Measurements from ENCODE around the gene PLCB4. TPM values are rescaled to one million over a fixed set of nuclear protein-coding genes. Genes with fewer than 3 reads are reported as not detected.
A peak's percentile ranks its signal among the peaks of the same experiment; 100 is the strongest.

Gene PLCB4
- total and polyA plus RNA-seq, 2 experiments from 2014 or later: 31.6 to 39.2 TPM

- Histone ChIP-seq H3K4me3 (no peak overlapping the region), H3K27ac (no peak overlapping the region), H3K9me3 (ENCODE audit: low read depth) (no peaks in the 10 kb centered on the region), H3K36me3 (peaks cover 7% of the 10 kb centered on the region), H3K4me1 (ENCODE audit: low read depth) (no peaks in the 10 kb centered on the region), H3K27me3 (no peaks in the 10 kb centered on the region)
- DNase-seq (ENCODE audit: low read depth in 1 of 2, low spot score in 1 of 2): no peak
- TF ChIP-seq CTCF (IDR thresholded peaks at IDR 0.05; ENCODE audit: low read depth, low read length): no peak
Measured at GRCh38 chr20:9388160-9388812, 319.4 kb downstream of the PLCB4 start.

- H3K9me3 ChIP-seq (ENCODE audit: low read depth): no peaks in the 10 kb centered on the region
- H3K27me3 ChIP-seq: no peaks in the 10 kb centered on the region
- peaks cover 3% of the 10 kb centered on the region for H3K4me1 ChIP-seq (ENCODE audit: low read depth)
- H3K27ac ChIP-seq: no peak overlapping the region
- H3K4me3 ChIP-seq: no peak overlapping the region
- peaks cover 8% of the 10 kb centered on the region for H3K36me3 ChIP-seq
- no peak for DNase-seq (ENCODE audit: low read depth in 1 of 2, low spot score in 1 of 2)
- no peak for TF ChIP-seq CTCF (IDR thresholded peaks at IDR 0.05; ENCODE audit: low read depth, low read length)
Measured at GRCh38 chr20:9388813-9389161, 319.9 kb downstream of the PLCB4 start.

- no peak for DNase-seq (ENCODE audit: low read depth in 1 of 2, low spot score in 1 of 2)
- peaks cover 3% of the 10 kb centered on the region for H3K4me1 ChIP-seq (ENCODE audit: low read depth)
- H3K27me3 ChIP-seq: no peaks in the 10 kb centered on the region
- H3K27ac ChIP-seq: no peak overlapping the region
- peaks cover 14% of the 10 kb centered on the region for H3K36me3 ChIP-seq
- no peaks in the 10 kb centered on the region for H3K9me3 ChIP-seq (ENCODE audit: low read depth)
- no peak for TF ChIP-seq CTCF (IDR thresholded peaks at IDR 0.05; ENCODE audit: low read depth, low read length)
- H3K4me3 ChIP-seq: no peak overlapping the region
Measured at GRCh38 chr20:9389346-9389745, 320.5 kb downstream of the PLCB4 start.

GRCh38 chr20:9390441-9390840, 321.6 kb downstream of the PLCB4 start:
- TF ChIP-seq CTCF (IDR thresholded peaks at IDR 0.05; ENCODE audit: low read depth, low read length): no peak
- H3K27ac ChIP-seq: no peak overlapping the region
- DNase-seq (ENCODE audit: low read depth in 1 of 2, low spot score in 1 of 2): no peak
- peaks cover 3% of the 10 kb centered on the region for H3K4me1 ChIP-seq (ENCODE audit: low read depth)
- H3K9me3 ChIP-seq (ENCODE audit: low read depth): no peaks in the 10 kb centered on the region
- H3K36me3 ChIP-seq: peaks cover 20% of the 10 kb centered on the region
- H3K4me3 ChIP-seq: no peak overlapping the region
- H3K27me3 ChIP-seq: no peaks in the 10 kb centered on the region

GRCh38 chr20:9392892-9393857, 324.3 kb downstream of the PLCB4 start:
- Histone ChIP-seq H3K36me3 (peaks cover 23% of the 10 kb centered on the region), H3K9me3 (ENCODE audit: low read depth) (no peaks in the 10 kb centered on the region), H3K4me3 (no peak overlapping the region), H3K4me1 (ENCODE audit: low read depth) (peaks cover 3% of the 10 kb centered on the region), H3K27ac (no peak overlapping the region), H3K27me3 (no peaks in the 10 kb centered on the region)
- peak; percentile 82 for DNase-seq (ENCODE audit: low read depth in 1 of 2, low spot score in 1 of 2)
- TF ChIP-seq CTCF (IDR thresholded peaks at IDR 0.05; ENCODE audit: low read depth, low read length): peak; percentile 93

Measured in cardiac muscle cell (in vitro differentiated cells and primary cell).